A204.1 (cell line): ENCODE measurements around the gene TMEM8B.
A peak's percentile ranks its signal among the peaks of the same experiment; 100 is the strongest.
"Not testable (repeated sequence)": the region's sequence is repeated elsewhere in the genome, so short reads cannot be mapped to it uniquely, and the experiment has no call there.

ENCODE experiments used
- FAIRE-seq: peaks from 2 replicates; lab custom pipeline; 2012; peaks lifted over from hg19 to GRCh38; lab: Jason Lieb, UNC

The TMEM8B gene

GRCh38 chr9:35906923-35907699, 78.1 kb downstream of the TMEM8B start:
- peak; percentile 95 for FAIRE-seq

DNA sequence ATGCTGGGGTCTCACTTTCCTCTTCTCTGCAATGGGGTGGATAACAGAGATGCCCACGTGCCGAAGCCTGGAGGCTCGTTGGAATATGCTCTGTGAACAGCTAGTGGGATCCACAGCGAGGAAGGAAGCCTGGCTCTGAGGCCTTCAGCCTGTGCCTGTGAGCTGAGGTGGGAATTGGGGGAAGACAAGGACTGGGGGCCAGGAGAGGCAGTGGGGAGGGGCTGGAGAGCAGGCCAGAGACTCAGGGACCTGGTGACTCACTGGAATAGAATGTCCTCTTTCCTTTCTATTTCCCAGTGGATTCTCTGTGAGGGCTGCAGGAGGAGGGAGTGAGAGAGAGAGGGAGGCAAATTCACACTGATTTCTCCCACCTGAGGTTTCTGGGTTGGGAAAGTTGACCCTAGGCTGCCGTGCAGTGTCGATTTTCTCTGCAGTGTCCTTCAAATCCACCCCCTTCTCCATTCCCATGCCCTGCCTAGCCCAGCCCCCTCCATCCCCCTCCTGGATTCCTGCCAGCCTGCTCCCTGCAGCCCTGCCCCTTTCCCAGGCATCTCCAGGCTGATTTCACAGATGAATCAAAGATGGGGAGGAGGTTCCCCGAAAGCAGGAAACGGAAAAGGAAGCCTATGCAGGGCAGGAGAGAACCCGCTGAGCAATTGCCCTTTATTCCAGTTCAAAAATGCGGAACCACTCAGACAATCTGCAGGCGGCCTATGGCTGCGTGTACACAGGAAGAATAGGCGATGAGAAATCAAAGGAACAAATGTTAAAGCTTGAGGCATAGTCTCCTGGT, 78.9 kb downstream of the TMEM8B start:
- FAIRE-seq = peak; percentile 96

- no peak for FAIRE-seq
Observed at GRCh38 chr9:35908504-35909125, 79.6 kb downstream of the TMEM8B start.

DNA sequence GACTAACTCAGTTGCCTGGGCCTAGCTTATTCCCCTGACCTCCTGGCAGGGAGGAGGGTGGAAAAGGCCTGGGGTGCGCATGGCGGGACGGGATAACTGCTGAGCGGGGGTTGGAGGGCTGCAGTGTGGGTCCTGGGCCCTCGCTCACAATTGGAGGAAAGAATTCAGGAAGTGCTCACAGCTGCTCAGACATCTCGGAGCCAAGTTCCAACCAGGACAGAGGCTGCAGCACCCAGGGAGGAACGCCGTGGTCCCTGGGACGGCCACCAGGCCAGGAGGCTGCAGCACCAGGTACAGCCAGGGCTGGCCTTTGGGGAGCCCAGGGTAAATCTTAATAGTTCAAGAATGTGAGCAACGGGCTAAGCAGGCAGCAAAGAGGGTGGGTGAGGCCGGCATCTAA, 80.2 kb downstream of the TMEM8B start, which contains the start of gene SPAAR:
SPAAR (plus strand) TSS at position 217 of the 400 bp plus-strand sequence. CDS start 974 bp downstream, outside the sequence.
- FAIRE-seq = no peak

GRCh38 chr9:35909687-35910612, 80.9 kb downstream of the TMEM8B start:
- FAIRE-seq = peak; percentile 47

- FAIRE-seq = no peak
Observed at GRCh38 chr9:35910613-35911359, 81.8 kb downstream of the TMEM8B start.

DNA sequence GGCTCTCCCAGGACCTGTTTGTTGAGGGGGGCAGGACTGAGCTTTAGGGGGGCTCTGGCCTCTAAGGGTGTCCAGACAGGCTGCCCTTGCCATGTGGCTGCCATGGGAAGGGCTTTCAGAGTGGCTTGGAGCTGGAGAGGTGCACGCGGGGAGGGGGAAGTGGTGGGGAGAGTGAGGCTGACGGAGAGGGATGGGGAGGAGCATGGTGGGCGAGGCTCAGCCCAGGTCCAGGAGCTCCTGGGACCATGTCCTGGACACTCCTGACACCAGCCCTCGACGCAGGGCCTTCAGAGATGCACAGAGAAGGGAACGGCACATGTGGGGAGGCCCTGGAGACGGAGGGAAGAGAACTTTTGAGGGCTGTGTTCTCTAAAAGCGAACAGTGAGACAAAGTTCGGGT, 82.7 kb downstream of the TMEM8B start:
- no peak for FAIRE-seq

- no peak for FAIRE-seq
Observed at GRCh38 chr9:35912791-35913400, 83.9 kb downstream of the TMEM8B start.

DNA sequence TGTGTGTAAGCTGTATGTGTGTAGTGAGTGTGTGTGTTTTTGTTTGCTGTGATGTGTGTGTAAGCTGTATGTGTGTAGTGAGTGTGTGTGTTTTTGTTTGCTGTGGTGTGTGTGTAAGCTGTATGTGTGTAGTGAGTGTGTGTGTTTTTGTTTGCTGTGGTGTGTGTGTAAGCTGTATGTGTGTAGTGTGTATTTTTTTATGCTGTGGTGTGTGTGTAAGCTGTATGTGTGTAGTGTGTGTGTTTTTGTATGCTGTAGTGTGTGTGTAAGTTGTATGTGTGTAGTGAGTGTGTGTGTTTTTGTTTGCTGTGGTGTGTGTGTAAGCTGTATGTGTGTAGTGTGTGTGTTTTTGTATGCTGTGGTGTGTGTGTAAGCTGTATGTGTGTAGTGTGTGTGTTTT, 84.4 kb downstream of the TMEM8B start:
- not testable (repeated sequence) for FAIRE-seq

- no peak for FAIRE-seq
Observed at GRCh38 chr9:35914301-35914807, 85.3 kb downstream of the TMEM8B start.
